ENCODE measurements around the gene DOK7.

The DOK7 gene, protein sequence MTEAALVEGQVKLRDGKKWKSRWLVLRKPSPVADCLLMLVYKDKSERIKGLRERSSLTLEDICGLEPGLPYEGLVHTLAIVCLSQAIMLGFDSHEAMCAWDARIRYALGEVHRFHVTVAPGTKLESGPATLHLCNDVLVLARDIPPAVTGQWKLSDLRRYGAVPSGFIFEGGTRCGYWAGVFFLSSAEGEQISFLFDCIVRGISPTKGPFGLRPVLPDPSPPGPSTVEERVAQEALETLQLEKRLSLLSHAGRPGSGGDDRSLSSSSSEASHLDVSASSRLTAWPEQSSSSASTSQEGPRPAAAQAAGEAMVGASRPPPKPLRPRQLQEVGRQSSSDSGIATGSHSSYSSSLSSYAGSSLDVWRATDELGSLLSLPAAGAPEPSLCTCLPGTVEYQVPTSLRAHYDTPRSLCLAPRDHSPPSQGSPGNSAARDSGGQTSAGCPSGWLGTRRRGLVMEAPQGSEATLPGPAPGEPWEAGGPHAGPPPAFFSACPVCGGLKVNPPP

DNA sequence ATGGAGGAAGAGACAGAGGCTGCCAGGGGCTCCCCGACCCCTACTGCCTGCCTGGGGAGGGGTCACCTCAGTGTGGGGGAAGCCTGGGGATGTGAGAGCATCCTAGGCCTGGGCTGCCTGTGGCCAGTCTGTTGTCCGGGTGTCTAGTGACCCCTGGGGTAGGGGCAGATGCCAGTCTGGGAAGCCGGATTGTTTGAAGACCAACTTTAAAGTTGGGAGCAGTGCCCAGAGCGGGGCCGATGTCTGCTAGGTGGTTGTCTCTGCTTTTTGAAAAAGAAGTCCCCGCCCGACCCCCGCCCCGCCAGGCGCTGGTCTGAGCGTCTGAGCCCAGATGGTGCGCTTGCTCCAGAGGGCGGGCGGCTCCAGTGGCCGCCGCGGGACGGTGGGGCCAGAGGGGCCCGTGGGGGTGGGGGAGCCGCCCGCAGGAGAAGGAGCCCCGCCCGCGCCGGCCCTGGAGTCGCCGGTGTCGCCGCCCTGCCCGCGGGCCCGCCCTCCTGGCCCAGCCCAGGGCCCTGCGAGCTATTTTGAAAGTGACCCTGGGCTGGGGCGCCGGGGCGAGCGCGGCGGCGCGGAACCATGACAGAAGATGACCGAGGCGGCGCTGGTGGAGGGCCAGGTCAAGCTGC lies at the start of gene DOK7:
DOK7 (plus strand) TSS at position 517 of the 626 bp plus-strand sequence; CDS start at position 587, 70 bp downstream.
- no peak for DNase-seq (ENCODE audit: low read depth)

DNA sequence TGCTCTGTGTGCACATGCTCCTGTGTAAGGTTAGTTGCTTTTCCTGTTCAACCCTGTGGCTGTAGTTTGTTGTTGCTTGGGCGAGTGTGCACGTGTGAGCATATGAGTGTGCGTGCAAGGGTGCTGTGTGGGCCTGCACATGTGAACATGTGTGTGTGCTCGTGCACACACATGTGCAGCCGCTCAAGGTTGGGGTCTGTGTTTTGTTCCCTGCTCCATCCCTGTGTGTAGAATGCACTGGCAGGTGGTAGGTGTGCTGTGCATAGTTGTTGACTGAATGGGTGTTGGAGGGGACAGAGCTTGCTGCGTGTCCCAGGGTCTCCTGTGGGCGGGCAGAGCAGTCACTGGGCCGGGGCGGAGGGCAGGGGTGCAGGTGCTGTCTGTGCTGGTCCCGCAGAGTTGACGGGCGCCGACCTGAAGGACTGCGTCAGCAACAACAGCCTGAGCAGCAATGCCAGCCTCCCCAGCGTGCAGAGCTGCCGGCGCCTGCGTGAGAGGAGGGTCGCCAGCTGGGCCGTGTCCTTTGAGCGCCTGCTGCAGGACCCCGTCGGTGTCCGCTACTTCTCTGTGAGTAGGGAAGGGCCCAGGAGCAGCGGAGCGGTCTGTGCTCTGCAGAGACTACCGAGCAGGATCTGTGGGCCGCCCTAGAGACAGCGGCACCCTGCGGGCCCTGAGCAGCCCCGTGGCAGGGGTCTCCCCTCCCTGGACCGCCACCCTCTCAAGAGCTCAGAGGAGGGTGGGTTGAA lies 49.3 kb upstream of the DOK7 start:
- no peak for DNase-seq (ENCODE audit: low read depth)

DNA sequence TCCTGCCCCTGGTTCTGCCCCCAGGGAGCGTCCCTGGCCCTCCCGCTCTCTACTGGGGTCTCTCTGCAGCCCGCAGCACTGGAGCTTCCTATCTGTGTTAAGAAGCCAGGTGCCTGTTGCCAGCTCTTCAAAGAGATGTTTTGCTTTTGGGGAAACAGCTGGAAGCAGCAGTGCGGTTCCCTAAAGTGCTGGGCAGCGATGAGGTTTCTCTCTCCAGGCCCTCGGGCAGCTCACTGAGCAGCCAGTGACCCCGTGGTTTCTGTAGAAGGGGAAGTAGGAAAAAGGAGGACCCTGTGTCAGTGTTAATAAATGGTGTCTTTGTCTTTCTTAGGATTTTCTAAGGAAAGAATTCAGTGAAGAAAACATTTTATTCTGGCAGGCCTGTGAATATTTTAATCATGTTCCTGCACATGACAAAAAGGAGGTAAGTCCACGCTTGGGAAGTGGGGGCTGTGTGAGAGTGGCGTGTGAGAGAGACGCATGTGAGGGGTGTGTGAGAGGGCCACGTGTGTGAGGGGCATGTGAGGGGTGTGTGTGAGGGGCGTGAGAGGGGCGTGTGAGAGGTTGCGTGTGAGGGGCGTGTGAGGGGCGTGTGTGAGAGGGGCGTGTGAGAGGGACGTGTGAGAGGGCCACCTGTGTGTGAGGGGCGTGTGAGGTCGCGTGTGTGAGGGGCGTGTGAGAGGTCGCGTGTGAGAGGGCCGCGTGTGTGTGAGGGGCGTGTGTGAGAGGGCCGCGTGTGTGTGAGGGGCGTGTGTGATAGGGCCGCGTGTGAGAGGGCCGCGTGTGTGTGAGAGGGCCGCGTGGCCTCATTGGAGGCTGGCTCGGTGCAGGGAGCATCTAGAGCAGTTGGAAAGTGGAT lies 48.5 kb upstream of the DOK7 start:
- no peak for DNase-seq (ENCODE audit: low read depth)

DNA sequence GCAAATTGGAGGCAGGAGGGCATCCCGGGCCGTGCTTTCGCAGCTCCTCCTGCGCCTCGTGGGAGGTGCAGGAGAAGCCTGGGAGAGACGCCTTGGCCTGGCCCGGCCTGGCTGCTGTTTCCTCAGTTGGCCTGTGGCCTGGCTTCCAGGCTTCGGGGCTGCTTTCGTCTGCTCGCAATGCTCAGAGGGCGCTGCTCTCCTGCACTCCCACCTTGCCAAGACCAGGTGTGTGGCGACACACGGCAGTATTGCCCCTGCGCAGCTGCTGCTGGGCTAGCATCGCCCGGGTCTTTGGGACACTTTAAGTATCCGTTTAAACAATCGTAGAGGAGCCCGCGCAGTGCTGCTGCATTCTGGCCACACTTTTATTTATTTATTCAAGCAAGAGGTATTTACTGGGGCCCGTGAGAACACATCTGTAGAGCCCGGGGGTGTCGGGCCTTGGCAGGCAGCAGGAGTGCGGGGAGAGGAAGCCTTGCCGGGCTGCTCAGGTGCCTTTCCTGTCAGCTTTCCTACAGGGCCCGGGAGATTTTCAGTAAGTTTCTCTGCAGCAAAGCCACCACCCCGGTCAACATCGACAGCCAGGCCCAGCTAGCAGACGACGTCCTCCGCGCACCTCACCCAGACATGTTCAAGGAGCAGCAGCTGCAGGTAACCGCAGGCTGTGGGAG lies 47.5 kb upstream of the DOK7 start:
- no peak for DNase-seq (ENCODE audit: low read depth)

DNA sequence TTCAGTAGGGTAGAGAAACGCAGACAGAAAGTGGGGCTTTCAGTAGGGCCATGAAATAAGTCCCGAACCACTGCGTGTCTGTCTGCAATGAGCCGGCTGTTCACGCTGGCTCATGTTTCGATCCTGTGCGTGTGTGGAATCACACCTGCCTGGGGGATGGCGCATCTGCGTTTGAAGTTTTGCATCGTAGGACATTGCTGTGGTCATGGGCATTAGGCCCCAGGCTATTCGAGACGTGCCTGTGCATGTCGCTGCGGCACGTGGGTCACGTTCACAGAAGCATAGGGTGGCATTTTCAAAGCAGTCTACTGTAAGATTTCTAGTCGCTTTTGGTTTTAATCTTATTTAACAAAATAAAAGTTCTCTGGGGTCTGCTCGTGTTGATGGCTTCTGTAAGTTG lies 46.8 kb upstream of the DOK7 start:
- DNase-seq (ENCODE audit: low read depth): no peak

DNA sequence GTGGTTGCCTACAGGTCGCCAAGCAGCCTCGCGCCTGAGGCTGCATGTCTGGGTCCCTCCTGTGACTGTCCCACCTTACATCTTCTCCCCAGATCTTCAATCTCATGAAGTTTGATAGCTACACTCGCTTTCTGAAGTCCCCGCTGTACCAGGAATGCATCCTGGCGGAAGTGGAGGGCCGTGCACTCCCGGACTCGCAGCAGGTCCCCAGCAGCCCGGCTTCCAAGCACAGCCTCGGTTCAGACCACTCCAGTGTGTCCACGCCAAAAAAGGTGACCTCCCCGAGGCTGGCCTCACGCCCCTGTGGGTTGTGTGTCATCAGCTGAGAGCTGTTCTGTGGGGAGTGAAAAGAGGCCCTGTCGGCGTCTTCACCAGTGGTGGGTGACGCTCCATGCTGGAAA lies 46.3 kb upstream of the DOK7 start:
- DNase-seq (ENCODE audit: low read depth): no peak

DNA sequence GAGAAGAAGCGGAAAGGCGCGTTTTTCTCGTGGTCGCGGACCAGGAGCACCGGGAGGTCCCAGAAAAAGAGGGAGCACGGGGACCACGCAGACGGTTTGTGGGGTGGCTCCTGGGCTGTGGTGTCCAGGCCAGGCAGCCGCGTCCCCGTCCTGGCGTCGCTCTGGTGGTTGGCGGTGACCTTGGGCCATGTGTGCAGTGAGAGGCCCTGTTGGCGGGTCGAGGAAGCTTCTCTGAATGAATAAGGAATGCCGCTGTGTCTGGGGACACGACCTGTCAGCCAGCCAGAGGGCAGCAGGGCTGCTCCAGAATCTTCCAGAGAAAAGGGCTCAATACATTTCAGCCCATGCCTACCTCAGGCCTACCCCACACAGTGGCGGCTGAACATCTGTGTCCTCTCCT lies 45.7 kb upstream of the DOK7 start:
- DNase-seq (ENCODE audit: low read depth): no peak

DNA sequence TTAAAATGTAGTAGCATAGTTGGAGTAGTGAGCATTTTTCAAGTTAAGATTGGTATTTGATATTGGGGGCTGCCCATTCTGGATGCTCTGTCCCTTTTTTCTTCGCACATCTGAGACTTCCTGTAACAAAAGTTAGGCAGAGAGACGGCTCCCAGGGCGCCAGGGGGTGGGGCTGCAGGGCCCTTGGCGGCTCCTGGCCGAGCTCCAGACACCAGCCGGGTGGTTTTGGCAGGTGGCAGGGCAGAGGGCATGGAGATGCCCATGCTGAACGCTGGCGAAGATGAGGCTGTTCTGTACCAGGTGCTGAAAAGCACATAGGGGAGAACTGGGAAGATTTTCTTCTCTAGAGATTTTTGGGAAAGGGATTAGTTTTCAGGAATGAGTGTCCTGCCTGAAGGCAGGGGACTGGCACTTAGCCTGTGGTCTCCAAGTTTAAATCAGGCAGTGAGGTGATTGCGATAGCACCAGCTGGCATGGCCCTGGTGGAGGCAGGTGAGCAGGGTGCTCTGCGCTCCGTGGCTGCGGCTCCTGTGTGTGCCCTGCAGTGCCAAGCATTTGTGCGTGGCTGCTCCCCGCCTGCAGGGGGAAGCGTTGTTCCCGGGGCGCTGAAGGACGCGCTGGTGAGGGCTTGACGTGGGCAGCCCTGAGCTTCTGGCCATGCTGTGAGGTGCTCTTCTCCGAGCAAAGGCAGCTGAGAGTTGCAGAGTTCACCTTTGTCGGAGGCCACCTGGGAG lies 44.9 kb upstream of the DOK7 start:
- no peak for DNase-seq (ENCODE audit: low read depth)

DNA sequence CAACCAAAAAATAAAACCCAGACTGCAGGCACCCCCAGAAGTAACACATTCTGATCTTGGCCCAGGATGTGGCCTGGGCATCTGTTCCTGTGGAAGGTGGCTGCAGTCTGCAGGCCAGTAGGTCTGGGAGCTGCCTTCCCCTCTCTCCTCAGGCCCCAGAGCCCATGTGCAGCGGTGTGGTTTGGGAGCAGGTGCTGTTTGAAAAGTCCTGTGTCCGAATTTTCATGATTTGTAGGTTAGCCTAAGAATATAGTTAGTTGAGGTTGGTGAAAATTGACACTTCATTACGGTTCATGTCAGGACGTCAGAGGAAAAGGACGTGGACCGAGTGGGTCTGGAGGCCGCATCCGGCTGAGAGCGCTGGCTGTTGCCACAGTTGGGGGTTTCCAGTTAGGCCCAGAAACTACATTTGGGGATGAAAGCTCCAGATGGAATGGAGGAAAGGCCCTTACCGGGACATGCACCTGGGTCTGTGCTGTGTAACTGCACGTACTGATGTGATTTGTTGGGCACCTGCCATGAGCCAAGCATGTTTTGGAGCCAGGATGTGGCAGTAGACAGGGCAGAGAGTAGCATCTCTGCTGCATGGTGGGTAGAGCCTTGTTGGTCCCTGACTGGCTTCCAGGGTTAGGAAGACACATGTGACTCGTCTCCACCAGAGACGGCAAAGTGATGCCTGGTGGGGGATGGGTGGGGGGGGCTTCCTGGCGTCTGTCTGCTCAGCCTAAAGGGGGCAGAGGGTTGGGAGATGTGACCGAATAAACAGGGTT lies 43.1 kb upstream of the DOK7 start:
- no peak for DNase-seq (ENCODE audit: low read depth)

DNA sequence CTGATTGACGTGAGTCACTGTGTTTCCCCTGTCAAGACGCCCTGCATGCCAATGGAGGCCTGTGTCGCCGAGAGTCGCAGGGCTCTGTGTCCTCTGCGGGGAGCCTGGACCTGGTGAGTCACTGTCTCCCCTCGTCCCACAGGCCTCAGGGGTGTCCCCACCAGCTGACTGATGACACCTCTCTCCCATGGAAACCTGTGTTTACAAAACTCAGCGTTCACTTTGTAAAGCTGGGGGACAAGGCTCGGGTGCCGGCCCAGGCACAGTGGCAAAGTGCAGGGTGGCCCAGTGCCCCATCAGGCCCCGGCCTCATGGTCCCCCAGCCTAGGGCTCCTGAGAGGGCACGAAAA lies 42.5 kb upstream of the DOK7 start:
- no peak for DNase-seq (ENCODE audit: low read depth)

DNA sequence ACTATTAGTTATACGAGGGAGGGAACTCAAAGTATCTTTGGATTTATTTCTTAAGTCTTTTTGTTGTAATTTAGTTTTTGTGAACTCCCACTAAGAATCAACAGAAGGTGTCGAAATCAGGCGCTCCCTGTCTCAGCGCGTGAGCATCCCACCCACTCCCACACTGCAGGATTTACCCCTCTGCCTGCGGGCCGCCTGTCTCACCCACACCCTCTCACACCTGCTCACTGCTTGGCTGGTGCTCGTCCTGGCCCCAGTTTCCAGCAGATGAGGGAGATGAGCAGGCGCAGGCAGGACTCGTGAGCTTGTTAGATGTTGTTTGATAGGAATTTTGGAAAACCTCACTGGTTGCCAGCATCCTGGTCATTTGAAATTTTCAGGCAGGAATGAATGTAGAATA lies 42.1 kb upstream of the DOK7 start:
- DNase-seq (ENCODE audit: low read depth): no peak

DNA sequence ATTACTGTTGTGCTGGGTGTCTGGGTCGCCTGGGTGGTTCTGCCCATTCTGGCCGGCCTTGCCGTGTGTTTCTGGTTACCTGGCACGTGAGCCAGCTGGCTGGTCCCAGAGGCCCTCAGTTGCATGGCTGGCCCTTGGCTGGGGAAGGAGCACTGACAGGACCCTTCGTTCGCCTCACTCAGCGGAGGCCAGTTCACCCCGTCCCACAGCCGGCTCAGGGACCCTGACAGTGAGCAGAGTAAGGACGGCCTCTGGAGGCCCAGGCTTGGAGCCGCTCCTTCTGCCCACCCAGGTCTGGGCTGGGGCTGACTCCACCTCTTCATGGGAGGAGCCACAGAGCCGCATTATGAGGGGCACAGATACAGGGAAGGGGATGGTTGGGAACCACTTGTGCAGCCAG lies 41.6 kb upstream of the DOK7 start:
- no peak for DNase-seq (ENCODE audit: low read depth)

DNA sequence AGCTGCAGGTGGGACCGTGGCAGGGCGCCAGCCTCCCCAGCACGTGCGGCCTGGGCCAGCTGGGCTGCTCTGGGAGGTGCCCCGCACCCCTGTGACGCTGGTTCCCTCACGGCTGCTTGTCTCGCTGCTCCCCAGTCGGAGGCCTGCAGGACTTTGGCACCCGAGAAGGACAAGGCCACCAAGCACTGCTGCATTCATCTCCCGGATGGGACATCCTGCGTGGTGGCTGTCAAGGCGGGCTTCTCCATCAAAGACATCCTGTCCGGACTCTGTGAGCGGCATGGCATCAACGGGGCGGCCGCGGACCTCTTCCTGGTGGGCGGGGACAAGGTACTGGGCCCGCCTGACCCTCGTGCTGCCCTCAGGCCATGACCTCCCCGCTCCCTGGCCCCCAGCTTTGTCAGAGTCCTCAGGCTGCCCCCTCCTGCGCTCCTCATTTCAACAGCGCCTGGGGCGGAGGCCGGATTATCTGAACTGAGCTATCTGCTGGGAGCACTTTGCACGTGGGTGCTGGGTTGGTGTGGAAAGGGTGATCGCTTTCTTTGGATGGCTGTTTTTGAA lies 40.8 kb upstream of the DOK7 start:
- DNase-seq (ENCODE audit: low read depth): no peak

DNA sequence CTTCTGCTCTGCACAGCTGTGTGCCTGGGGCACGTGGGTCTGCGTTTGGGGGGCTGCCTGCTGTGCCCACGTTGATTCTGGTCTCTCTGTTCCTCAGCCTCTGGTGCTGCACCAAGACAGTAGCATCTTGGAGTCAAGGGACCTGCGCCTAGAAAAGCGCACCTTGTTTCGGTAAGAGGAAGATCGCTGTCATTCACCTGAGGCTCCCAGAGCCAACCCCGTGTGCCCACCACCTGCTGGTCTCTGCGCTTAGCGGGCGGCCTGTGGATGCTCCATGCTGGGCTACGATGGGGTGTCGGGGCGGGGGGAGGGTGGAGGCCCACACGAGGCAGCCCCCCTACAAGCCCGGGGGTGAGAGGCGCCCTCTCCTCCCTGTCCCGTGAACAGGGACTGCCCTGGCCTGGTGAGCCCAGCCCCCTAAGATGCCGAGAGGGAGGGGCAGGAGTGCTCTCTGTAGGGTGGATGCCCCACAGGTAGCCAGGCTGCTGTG lies 40.3 kb upstream of the DOK7 start:
- DNase-seq (ENCODE audit: low read depth): no peak

DNA sequence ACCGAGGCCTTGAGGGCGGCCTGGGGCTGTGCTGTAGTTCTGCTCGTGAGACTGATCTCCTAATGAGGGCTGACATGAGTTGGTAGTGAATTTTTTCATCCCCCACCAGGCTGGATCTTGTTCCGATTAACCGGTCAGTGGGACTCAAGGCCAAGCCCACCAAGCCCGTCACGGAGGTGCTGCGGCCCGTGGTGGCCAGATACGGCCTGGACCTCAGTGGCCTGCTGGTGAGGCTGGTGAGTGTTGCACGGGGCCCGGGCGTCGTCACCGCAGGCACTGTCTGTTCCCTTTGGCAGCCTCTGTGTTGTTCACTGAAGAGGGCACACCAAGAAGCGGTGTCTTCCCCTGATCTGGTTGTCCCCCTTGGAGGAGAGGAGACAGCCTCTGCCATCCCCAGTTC lies 39.7 kb upstream of the DOK7 start:
- DNase-seq (ENCODE audit: low read depth): no peak

DNA sequence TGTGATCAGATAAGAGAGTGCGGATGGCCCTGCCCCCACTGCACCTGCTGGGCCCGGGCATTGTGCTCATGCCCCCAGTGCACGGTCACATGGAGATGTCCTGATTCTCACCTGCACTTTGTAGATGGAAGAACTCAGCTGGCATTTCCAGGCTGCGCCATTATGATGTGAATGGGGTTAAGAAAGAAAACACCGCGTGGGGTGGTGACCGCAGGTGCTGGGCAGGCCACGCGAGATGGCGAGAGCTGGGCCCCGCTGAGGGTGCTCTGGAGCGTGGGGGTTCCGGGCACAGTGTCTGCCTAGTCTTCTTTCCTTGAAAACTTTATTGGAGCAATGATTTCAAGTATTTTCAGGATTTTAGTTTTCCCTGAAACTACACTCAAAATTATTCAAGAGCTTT lies 39.2 kb upstream of the DOK7 start:
- no peak for DNase-seq (ENCODE audit: low read depth)

DNA sequence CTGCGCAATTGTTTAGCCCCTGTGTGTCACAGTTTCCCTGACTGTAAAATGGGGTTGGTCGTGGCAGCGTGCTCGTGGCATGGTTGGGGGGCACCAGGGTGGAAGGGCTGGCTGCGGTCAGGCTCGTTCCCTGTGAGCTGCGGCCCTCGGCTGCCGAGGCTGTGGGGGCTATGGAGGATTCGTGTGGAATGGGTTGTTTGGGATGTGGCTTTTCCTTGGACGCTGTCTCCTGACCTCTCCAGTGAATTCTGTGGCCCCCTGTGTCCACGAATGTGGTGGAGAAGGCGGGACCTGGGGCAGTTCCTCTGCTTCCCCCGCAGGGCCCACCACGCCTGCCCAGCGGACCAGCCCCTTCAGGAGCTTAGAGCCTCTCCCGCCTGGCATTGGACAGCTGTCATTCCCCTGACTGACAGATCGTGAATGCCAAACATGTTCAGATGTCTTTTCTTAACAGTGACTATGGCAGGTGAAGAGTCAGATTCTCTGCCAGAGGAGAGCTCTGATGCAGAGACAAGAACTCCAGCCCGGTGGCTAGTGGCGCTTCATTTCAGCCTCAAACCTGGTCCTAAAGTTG lies 38.5 kb upstream of the DOK7 start:
- DNase-seq (ENCODE audit: low read depth): no peak

DNA sequence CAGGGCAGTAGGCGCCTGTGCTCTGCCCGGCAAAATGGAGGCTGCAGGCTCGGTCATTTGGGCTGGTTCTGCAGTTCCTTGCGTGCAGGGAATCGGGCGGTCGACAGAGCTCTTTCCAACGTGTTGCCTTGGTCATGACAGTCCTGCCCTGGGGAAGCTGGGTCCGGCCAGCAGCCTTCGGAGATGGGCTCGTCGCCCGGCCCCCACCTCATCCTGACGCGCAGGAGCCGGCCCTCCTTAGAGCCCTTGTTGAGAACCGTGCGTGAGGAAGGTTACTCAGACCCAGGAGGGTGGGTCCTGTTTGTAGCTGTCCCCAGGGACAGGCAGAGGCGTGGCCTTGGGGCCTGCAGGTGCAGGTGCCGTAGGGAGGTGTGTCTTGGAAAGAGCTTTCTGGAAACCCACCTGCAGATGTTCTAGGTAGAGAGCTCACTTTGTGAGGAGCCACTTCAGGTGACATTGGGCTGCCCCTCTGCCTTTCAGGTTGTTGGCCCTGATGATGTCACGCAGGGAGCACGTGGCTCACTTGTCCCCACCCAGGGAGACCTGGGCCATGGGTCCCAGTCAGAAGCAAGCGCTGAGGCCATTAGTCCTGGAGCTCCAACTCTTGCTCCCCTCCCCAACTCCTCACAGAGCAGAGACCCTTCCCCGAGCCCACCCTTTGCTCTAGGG lies 36.5 kb upstream of the DOK7 start:
- DNase-seq (ENCODE audit: low read depth): no peak

DNA sequence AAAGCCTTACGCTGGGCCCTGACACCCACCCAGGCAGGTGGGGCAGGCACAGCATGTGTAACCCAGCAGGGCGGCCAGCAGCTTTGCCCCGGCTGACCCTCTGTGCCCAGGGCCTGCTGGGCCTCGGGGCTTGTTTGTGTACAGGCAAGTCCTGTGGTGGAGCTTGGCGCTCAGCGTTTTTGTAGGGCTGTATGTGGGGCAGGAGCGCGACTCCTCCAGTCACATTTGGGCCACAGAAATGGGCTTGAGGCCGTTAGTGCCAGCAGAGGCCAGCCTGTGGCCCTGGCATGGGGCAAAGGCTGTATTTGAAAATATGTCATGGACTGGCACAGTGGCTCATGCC lies 36.0 kb upstream of the DOK7 start:
- no peak for DNase-seq (ENCODE audit: low read depth)

All from stimulated activated CD4-positive, alpha-beta T cell treated with anti-CD3 and anti-CD28 coated beads, Interleukin-2, amount 100 ng/mL, for 4 hours (primary cell).